ENCODE results near the gene PBX3.
"Not testable (repeated sequence)": the region's sequence is repeated elsewhere in the genome, so short reads cannot be mapped to it uniquely, and the experiment has no call there.

- TF ChIP-seq POLR2A (IDR thresholded peaks at IDR 0.05; ENCODE audit: low read length); GATA1 (IDR thresholded peaks at IDR 0.05; ENCODE audit: low read depth, low read length): not testable (repeated sequence)
These were observed 32.0 kb downstream of the PBX3 start for GRCh38 chr9:125779220-125779565.
